Lung (tissue), 12 donors: Measurements from ENCODE around the gene SLC26A6. TPM values are rescaled to one million over a fixed set of nuclear protein-coding genes. Genes with fewer than 3 reads are reported as not detected.

ENCODE experiments used
- ATAC-seq: fragments of 200-7000 bp; cut with Tn5 transposase; one replicate; pipeline ENCODE4 v1.9.1; 2020; ENCODE audit warnings: moderate number of reproducible peaks; ENCODE audit not compliant: insufficient read depth, low FRiP score
- DNase-seq, 3 donors: peaks; one replicate each; pipeline ENCODE4 v3.0.0-alpha.2; 2013 to 2017
- H3K27ac ChIP-seq, 2 donors: one replicate each; pipeline ENCODE4 v1.5.1; 2013; ENCODE audit warnings: mild to moderate bottlenecking in 2 of 2, moderate library complexity in 2 of 2, control low read depth in 1 of 2, inconsistent platforms in 1 of 2, low read depth in 1 of 2, low read length in 1 of 2
- H3K27me3 ChIP-seq, 3 donors: one replicate each; pipeline ENCODE4 v1.5.1; 2013; ENCODE audit warnings: low read length in 2 of 3; ENCODE audit not compliant: control insufficient read depth in 3 of 3, insufficient read depth in 3 of 3
- H3K36me3 ChIP-seq, 4 donors: one replicate each; pipeline ENCODE4 v1.5.1; 2013; ENCODE audit warnings: low read length in 4 of 4, mild to moderate bottlenecking in 1 of 4, moderate library complexity in 1 of 4; ENCODE audit not compliant: control insufficient read depth in 4 of 4, insufficient read depth in 4 of 4
- H3K4me1 ChIP-seq, 5 donors: one replicate each; pipeline ENCODE4 v1.5.1; 2013; ENCODE audit warnings: low read length in 5 of 5, mild to moderate bottlenecking in 2 of 5, moderate library complexity in 1 of 5; ENCODE audit not compliant: control insufficient read depth in 5 of 5, insufficient read depth in 5 of 5
- H3K4me3 ChIP-seq: one replicate; pipeline ENCODE4 v1.5.1; 2013; ENCODE audit warnings: mild to moderate bottlenecking, control low read depth, moderate library complexity
- H3K9ac ChIP-seq, 2 donors: one replicate each; pipeline ENCODE4 v1.5.1; 2013; ENCODE audit warnings: low read length in 2 of 2, control low read depth in 1 of 2; ENCODE audit not compliant: insufficient read depth in 1 of 2
- H3K9me3 ChIP-seq, 4 donors: one replicate each; pipeline ENCODE4 v1.5.1; 2013; ENCODE audit warnings: low read length in 3 of 4, mild to moderate bottlenecking in 1 of 4, moderate library complexity in 1 of 4; ENCODE audit not compliant: control insufficient read depth in 4 of 4, insufficient read depth in 3 of 4
- WGBS, 2 donors: extraction: QIAGEN DNeasy Blood & Tissue Kit; methylation state at CpG; one replicate each; pipeline ENCODE4 v1.1.7; 2013; 5-methylcytosine and 5-hydroxymethylcytosine counted together
- polyA plus RNA-seq, 2 donors: library from polyadenylated mRNA; stranded (reverse); fragments of 200-250 nt; gene quantifications; one replicate each; pipeline ENCODE4 v1.2.1, GENCODE V29; 2013
- total RNA-seq, 2 donors: library from RNA; depleted of rRNA in 1 of 2; stranded (reverse); fragments of >200 nt in 1 of 2; gene quantifications; one replicate each; pipeline ENCODE4 v1.2.1, GENCODE V29; 2014 to 2021
- TF ChIP-seq, protein P1 (sequence below): IDR thresholded peaks from 2 replicates; pipeline ENCODE4 v1.5.1; 2012; ENCODE audit warnings: mild to moderate bottlenecking; ENCODE audit errors: control extremely low read depth, extremely low read depth
- donor health status: control.
- donor health status: control.
- donor health status: Bipolar disorder and iron deficiency.
- donor health status: healthy.
- donor health status: DM: yes; HTN: yes; CAD: no.

Gene SLC26A6
- total and polyA plus RNA-seq, 4 donors = 14.6 to 24.5 (median 19.6) TPM

DNA sequence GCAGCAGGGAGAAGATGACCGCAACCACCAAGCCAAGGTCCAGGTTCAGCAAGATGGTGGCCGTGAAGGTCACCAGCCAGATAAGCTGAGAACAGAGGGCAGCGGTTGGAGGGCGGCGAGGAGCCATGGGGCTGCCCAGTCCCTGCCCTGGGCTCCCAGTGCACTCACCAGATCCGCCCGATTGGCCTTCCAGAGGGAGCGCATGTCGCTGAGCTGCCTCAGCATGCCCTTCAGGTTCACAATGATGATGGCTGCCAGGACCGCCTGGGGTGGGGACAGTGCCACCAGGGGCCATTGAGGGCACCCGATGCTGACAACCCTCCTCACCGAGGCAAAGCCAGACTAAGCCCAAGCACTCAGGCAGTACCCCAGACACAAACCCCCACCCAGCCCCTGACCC is 5.4 kb downstream of the SLC26A6 start:
- Histone ChIP-seq H3K4me3 (no peak overlapping the region), H3K27me3 (no peaks in the 10 kb centered on the region), H3K27ac (no peak overlapping the region), H3K4me1 (peaks cover 0 to 9% (median 3%) of the 10 kb centered on the region in 5 donors), H3K9me3 (no peaks in the 10 kb centered on the region), H3K36me3 (peaks cover 0 to 50% (median 13%) of the 10 kb centered on the region in 4 donors), H3K9ac (no peak overlapping the region)
- TF ChIP-seq, protein P1, sequence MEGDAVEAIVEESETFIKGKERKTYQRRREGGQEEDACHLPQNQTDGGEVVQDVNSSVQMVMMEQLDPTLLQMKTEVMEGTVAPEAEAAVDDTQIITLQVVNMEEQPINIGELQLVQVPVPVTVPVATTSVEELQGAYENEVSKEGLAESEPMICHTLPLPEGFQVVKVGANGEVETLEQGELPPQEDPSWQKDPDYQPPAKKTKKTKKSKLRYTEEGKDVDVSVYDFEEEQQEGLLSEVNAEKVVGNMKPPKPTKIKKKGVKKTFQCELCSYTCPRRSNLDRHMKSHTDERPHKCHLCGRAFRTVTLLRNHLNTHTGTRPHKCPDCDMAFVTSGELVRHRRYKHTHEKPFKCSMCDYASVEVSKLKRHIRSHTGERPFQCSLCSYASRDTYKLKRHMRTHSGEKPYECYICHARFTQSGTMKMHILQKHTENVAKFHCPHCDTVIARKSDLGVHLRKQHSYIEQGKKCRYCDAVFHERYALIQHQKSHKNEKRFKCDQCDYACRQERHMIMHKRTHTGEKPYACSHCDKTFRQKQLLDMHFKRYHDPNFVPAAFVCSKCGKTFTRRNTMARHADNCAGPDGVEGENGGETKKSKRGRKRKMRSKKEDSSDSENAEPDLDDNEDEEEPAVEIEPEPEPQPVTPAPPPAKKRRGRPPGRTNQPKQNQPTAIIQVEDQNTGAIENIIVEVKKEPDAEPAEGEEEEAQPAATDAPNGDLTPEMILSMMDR = no peak
- WGBS, 2 donors = 96 to 98% methylated on average over 12 of the region's 12 CpGs
- DNase-seq (no peak), ATAC-seq (no peak)

GRCh38 chr3:48628277-48629017 is 6.8 kb downstream of the SLC26A6 start:
- H3K27ac ChIP-seq = no peak overlapping the region
- H3K4me3 ChIP-seq = no peak overlapping the region
- no peaks in the 10 kb centered on the region for H3K27me3 ChIP-seq
- no peak for ATAC-seq
- H3K9ac ChIP-seq = no peak overlapping the region
- no peaks in the 10 kb centered on the region for H3K4me1 ChIP-seq
- TF ChIP-seq, protein P1 = no peak
- no peaks in the 10 kb centered on the region for H3K9me3 ChIP-seq
- 85 to 88% methylated on average over 13 of the region's 13 CpGs for WGBS, 2 donors
- no peak for DNase-seq
- H3K36me3 ChIP-seq = peaks cover 0 to 49% (median 13%) of the 10 kb centered on the region in 4 donors

- 93 to 98% methylated on average over 6 of the region's 6 CpGs for WGBS, 2 donors
- H3K27ac ChIP-seq = no peak overlapping the region
- H3K27me3 ChIP-seq = no peaks in the 10 kb centered on the region
- H3K4me1 ChIP-seq = no peaks in the 10 kb centered on the region
- no peak overlapping the region for H3K9ac ChIP-seq
- no peak for ATAC-seq
- H3K4me3 ChIP-seq = no peak overlapping the region
- H3K36me3 ChIP-seq = peaks cover 0 to 26% (median 7%) of the 10 kb centered on the region in 4 donors
- H3K9me3 ChIP-seq = peaks cover 0 to 3% (median 0%) of the 10 kb centered on the region in 4 donors
- TF ChIP-seq, protein P1 = no peak
- no peak for DNase-seq
Observed at GRCh38 chr3:48625600-48625999, 9.7 kb downstream of the SLC26A6 start.
